Neutrophil (primary cell): ENCODE results near the gene TNK1.
"Not testable (repeated sequence)": the region's sequence is repeated elsewhere in the genome, so short reads cannot be mapped to it uniquely, and the experiment has no call there.

Experiments
- H3K27ac ChIP-seq: fragments of 200-600 bp; sonication (generic); 2 replicates; pipeline ENCODE4 v1.5.1; 2016; ENCODE audit warnings: mild to moderate bottlenecking, moderate library complexity
- H3K27me3 ChIP-seq: fragments of 200-600 bp; sonication (generic); 2 replicates; pipeline ENCODE4 v1.6.0; 2016; ENCODE audit warnings: mild to moderate bottlenecking
- H3K36me3 ChIP-seq: fragments of 200-600 bp; sonication (generic); 2 replicates; pipeline ENCODE4 v1.5.1; 2017
- H3K4me1 ChIP-seq, 2 experiments: fragments of 200-600 bp in 1 of 2; sonication (generic) in 1 of 2; 1 replicate in 1 of 2; 2 replicates in 1 of 2; pipeline versions ENCODE4 v1.5.1 to v1.6.1; 2013 to 2016; ENCODE audit warnings: low read depth in 1 of 2, low read length in 1 of 2, mild to moderate bottlenecking in 1 of 2, moderate library complexity in 1 of 2; ENCODE audit not compliant: control insufficient read depth in 1 of 2, insufficient read depth in 1 of 2
- H3K4me3 ChIP-seq, 2 experiments: fragments of 200-600 bp in 1 of 2; sonication (generic) in 1 of 2; 1 replicate in 1 of 2; 2 replicates in 1 of 2; pipeline ENCODE4 v1.5.1; 2013 to 2016; ENCODE audit warnings: low read depth in 1 of 2, low read length in 1 of 2, mild to moderate bottlenecking in 1 of 2, moderate library complexity in 1 of 2
- H3K9me3 ChIP-seq: fragments of 200-600 bp; sonication (generic); 2 replicates; pipeline ENCODE4 v1.5.1; 2016
- CTCF ChIP-seq: fragments of 200-600 bp; sonication (generic); IDR thresholded peaks from 2 replicates; pipeline ENCODE4 v1.5.1; 2016; ENCODE audit warnings: antibody characterized with exemption

TNK1 gene

DNA sequence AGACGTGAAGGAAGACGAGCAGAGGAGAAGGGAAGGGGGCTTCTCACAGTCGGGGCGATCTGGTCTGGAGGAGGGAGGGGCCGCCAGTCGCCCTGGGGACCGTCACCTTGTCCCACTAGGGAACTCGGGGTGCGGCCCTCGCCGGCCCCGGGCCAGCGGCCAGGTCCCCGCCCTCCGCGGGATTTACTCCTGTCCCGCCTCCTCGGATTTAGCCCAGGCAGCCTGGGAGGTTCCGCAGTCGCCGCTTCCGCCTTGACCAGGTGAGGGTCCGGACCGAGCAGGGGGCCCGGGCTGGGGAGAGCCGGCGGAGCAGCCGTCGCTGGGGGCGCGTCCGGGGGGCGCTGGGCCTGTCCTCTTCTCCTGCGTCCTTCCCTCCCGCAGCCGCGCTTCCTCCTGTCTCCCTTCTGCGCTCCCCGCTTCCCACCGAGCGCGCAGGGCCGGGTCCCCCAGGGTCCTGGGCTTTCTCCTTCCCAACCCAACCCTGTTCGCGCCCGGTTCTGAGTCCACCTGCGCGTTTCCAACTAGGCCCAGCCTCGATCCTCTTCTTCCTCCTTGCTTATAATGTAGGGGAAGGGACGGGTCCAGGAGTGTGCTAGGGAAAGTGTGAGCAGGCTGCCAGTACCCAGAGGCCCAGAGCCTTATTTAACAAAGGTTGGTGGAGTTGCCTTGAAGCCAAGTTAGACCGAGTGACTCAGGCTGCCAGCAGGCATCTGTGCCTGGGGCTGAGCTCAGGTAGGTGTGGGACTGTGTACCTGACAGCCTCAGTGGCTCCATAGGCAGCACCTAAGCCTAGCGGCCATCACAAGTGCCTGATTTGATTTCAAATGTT, at the start of gene TNK1:
Gene TNK1 (plus strand): TSS at position 235 of the 829 bp plus-strand sequence. CDS start 1,838 bp downstream, outside the sequence.
- Histone ChIP-seq H3K9me3 (no peaks in the 10 kb centered on the region), H3K4me1 (peaks cover 7 to 10% of the 10 kb centered on the region in 2 experiments), H3K27me3 (peaks cover 97% of the 10 kb centered on the region), H3K4me3 (no peak within 1 kb of the TSS), H3K27ac (no peak within 1 kb of the TSS), H3K36me3 (no peaks in the 10 kb centered on the region)
- no peak for TF ChIP-seq CTCF

DNA sequence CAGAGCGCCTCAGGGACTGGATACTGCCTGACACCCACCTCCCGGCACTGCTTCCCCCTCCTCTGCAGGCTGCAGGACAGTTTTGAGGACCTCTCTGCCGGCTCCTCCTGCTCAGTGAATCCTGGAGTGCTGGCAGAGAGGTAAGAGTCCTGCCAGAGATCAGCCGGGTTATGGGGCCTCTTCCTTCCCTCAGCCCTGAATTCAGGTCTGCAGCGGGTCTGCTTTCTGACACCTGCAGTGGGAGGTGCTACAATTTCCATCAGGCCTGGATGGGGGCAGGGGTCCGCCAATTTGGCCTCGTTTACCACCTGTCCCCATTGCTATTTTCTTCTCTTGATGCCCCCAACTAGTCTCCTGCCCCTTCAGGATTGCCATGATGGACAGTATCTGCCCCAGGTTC, 48.8 kb upstream of the TNK1 start:
- no peak for TF ChIP-seq CTCF
- H3K36me3 ChIP-seq: no peaks in the 10 kb centered on the region
- peaks cover 36 to 50% of the 10 kb centered on the region in 2 experiments for H3K4me1 ChIP-seq
- H3K27me3 ChIP-seq: no peaks in the 10 kb centered on the region
- H3K9me3 ChIP-seq: no peaks in the 10 kb centered on the region
- H3K4me3 ChIP-seq: no peak overlapping the region
- H3K27ac ChIP-seq: no peak overlapping the region

- H3K4me3 ChIP-seq, H3K27me3 ChIP-seq, H3K9me3 ChIP-seq, H3K27ac ChIP-seq, H3K36me3 ChIP-seq: not testable (repeated sequence)
- H3K4me1 ChIP-seq: peaks cover 41 to 55% of the 10 kb centered on the region in 2 experiments
These were observed 48.3 kb upstream of the TNK1 start for GRCh38 chr17:7332600-7333069.

GRCh38 chr17:7334938-7335538, 45.9 kb upstream of the TNK1 start:
- Histone ChIP-seq H3K4me1 (peaks cover 50 to 63% of the 10 kb centered on the region in 2 experiments), H3K27ac (peak overlapping the region; percentile 86), H3K9me3 (no peaks in the 10 kb centered on the region), H3K4me3 (no peak overlapping the region), H3K27me3 (no peaks in the 10 kb centered on the region), H3K36me3 (peaks cover 20% of the 10 kb centered on the region)
- TF ChIP-seq CTCF: no peak

- H3K36me3 ChIP-seq: peaks cover 27% of the 10 kb centered on the region
- not testable (repeated sequence) for H3K27me3 ChIP-seq, H3K9me3 ChIP-seq
- H3K4me1 ChIP-seq: peaks cover 45 to 60% of the 10 kb centered on the region in 2 experiments
- peak overlapping the region; percentile 86 to 96 for H3K4me3 ChIP-seq
- peak overlapping the region; percentile 86 for H3K27ac ChIP-seq
These were observed 45.1 kb upstream of the TNK1 start for GRCh38 chr17:7335765-7336164.

- Histone ChIP-seq H3K36me3 (peaks cover 35% of the 10 kb centered on the region), H3K27ac (peak within 1 kb of the TSS; percentile 86), H3K4me1 (peaks cover 45 to 60% of the 10 kb centered on the region in 2 experiments), H3K9me3 (no peaks in the 10 kb centered on the region), H3K27me3 (no peaks in the 10 kb centered on the region), H3K4me3 (peak within 1 kb of the TSS; percentile 86 to 96)
- TF ChIP-seq CTCF: no peak
These were observed 44.4 kb upstream of the TNK1 start, which contains the start of gene ACAP1 for GRCh38 chr17:7336240-7337175. ACAP1 (plus strand) TSS chr17:7336529; CDS start chr17:7336735, 206 bp downstream.

GRCh38 chr17:7337600-7337999, 43.3 kb upstream of the TNK1 start:
- Histone ChIP-seq H3K36me3 (peaks cover 46% of the 10 kb centered on the region), H3K4me1 (peaks cover 45 to 50% of the 10 kb centered on the region in 2 experiments), H3K27ac (peak overlapping the region; percentile 86), H3K4me3 (peak overlapping the region; percentile 86 to 96)
- H3K9me3 ChIP-seq, H3K27me3 ChIP-seq: not testable (repeated sequence)
